Activated T-helper 1 cell treated with anti-CD3 and anti-CD28 coated beads, Interleukin-2, amount 50 U/mL, for 16 hours (primary cell): ENCODE measurements around the gene OSTC.

Source experiments
- DNase-seq, 2 donors: peaks; one replicate each; pipeline ENCODE4 v3.0.0-alpha.2; 2020; ENCODE audit warnings: low read depth in 1 of 2, low spot score in 1 of 2

Gene OSTC

DNA sequence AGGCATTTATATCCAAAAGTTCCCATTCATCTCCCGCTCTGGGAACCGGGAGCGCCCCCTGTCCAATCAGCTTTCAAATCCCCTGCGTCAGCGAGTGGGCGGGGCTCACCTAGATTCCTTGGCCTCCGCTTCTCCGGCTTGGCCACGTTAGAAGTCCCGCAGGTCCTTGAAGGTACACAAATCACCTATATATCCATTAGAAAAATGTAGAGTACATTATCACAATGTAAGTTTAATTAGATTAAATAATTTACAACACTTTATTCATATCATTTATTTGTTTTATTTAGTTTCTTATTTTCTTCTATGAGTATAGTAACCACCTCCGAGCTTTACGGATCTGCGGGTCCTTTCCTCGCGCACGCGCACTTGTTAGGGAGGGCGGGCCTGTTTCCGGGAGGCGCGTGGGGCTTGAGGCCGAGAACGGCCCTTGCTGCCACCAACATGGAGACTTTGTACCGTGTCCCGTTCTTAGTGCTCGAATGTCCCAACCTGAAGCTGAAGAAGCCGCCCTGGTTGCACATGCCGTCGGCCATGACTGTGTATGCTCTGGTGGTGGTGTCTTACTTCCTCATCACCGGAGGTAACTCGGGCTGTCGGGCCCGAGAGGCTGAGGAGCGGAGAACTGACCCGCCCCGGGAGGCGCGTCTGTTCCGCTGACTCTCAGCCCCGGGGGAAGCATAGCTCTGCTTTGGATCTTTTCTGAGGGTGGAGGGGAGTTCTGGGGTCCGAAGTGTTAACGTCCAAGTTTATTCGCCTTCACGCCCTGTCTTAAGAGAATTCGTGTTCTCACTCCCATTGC is at the start of gene OSTC:
TSS of gene OSTC (plus strand) at position 388 of the 802 bp plus-strand sequence. CDS start at position 445, 57 bp downstream.
- peak; percentile 84 to 88 for DNase-seq

DNA sequence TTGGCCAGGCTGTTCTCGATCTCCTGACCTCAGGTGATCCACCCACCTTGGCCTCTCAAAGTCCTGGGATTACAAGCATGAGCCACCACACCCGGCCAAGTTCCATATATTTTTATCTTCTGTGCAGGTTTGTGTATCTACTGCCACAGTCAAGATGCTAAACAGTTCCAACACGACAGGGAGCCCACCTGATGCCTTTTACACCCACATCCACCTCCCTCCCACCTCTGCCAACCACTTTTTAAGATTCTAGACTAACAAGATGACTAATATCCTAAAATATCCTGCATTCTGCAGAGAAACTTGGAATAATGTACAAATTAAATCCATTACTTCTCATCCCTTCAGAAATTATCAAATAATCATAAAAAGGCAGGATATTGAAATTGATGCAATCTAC is 49.3 kb upstream of the OSTC start:
- no peak for DNase-seq

GRCh38 chr4:108601532-108601931 is 48.9 kb upstream of the OSTC start:
- no peak for DNase-seq

- no peak for DNase-seq
These were observed 48.2 kb upstream of the OSTC start for GRCh38 chr4:108602163-108602562.

GRCh38 chr4:108607079-108607815 is 43.2 kb upstream of the OSTC start:
- no peak for DNase-seq

DNA sequence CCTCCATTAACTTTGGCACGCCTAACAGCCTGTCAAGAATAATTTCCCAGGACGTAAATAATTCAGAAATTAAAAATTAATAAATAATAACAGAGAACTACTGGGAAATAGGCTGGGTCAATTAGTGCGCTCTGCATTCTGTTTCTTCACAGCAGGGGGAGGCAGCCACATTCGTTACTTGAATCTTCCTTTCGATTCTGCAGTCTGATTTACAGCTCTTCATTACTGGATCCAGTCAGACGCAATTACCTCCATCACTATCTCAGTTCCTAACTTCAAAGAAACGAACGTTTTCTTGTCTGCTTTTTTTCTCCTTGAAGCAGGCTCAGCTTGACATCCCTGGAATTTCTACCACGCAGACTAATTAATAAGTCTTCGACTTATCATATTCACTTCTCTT is 39.0 kb upstream of the OSTC start:
- DNase-seq: no peak

GRCh38 chr4:108612365-108612764 is 38.0 kb upstream of the OSTC start:
- DNase-seq: no peak

DNA sequence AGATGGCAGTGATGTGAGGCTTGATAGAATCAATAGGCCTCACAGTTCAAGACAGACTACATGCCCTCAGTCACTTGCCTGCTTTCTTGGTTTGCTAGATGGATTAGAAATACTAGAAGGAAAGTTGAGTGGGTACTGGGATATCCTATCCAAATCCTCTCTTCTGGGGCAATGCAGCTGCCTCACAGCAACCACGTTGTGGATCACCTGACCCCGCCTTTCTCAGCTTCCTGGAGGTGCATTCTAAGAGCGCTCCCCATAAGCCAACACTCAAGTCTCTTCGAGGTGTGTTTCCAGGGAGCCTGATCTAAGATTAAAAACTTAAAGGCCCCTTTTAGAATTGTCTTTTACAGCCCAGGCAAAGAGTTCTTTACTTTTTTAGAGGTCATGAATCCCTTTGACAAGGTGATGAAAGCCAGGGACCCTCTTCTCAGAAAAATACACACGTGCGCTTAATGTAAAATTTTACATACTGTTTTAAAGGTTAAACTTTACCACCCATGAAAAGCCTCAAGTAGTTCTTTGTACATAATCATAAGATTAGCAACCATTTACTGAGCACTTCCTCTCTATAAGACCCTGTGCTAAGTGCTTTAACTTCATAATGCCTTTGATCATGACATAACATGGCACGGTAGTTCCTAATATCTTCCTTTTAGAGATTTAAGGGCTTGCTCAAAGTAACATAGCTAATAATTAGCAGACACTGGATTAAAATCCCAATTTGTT is 30.9 kb upstream of the OSTC start:
- no peak for DNase-seq

GRCh38 chr4:108620101-108620932 is 30.1 kb upstream of the OSTC start, which contains the start of gene RPL34:
TSS of gene RPL34 (plus strand) at chr4:108620576. CDS start at chr4:108621960, 1,384 bp downstream.
- peak; percentile 88 to 91 for DNase-seq

DNA sequence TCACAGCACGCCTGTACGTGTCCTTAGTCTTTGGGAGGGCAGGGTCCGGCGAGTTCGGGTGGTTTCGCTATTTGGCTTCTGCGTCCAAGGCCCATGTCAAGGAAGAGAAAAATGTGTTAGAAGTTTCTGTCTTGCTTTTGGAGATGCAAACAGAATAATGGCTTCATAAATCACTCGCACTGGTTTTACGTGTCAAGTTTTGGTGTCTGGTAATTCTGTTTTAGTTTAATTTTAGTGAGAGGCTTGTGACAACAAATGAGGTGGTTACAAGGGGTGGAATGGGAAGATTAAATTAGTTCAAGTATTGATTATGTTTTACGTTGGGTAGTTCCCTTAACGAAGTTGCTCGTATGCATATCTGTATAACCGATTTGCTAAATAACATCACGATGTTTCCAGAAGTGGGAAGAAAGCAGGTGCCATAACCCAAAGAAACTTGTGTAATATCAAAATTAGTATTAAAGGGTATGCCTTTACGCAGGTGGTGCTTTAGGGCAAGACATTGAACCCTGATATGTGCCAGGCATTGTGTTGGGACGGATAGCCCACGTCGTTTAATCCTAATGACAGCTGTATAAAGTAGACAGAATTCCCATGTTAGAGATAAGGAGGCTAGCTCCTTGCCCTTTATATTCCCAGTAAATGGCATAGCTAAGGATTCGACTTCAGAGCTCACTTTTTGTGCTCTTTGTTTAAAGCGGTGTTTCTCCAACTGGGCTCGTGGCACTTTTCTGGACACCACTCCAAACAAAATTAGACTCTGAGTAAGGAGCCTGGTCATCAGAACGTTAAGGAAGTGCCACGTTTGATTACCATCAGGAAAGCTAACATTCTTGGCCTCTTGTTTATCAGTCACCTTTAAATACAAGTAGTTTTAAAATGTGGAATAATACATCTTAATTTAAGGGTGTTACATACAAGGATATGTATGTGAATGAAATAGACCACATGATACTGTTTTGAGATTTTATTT is 29.2 kb upstream of the OSTC start:
- DNase-seq: peak in 1 of 2 donors; percentile 8

GRCh38 chr4:108622022-108622421 is 28.4 kb upstream of the OSTC start:
- DNase-seq: no peak

DNA sequence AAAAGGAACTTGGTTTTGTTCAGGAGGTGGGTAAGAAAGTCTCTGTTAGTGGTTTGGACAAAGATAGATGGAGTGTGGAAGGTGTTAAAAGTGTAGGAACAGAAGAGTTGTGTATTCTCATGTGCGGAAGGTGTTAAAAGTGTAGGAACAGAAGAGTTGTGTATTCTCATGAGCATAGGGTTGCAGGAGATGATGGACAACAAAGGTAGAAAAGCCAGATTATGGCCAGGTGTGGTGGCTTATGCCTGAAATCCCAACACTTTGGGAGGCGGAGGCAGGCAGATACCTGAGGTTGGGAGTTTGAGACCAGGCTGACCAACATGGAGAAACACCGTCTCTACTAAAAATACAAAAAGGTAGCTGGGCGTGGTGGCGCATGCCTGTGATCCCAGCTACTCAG is 27.6 kb upstream of the OSTC start:
- DNase-seq: no peak

GRCh38 chr4:108624263-108625056 is 25.9 kb upstream of the OSTC start:
- DNase-seq: no peak

DNA sequence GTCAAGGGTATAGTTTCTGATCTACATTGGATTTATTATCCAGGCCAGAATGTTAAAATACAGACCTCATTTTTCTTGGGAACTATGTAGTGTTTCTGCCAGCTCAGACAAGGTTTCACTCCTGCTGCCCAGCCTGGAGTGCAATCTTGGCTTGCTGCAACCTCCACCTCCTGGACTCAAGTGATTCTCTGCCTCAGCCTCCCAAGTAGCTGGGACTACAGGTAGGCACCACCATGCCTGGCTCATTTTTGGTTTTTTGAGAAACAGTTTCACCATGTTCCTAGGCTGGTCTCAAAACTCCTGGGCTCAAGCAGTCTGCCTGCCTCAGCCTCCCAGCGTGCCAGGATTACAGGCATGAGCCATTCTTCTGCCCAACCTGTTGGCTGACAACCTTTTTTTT is 24.3 kb upstream of the OSTC start:
- DNase-seq: no peak

- DNase-seq: no peak
These were observed 22.0 kb upstream of the OSTC start for GRCh38 chr4:108628411-108628810.

GRCh38 chr4:108635070-108635655 is 15.2 kb upstream of the OSTC start:
- DNase-seq: no peak

- no peak for DNase-seq
These were observed 14.2 kb upstream of the OSTC start for GRCh38 chr4:108636246-108636645.

DNA sequence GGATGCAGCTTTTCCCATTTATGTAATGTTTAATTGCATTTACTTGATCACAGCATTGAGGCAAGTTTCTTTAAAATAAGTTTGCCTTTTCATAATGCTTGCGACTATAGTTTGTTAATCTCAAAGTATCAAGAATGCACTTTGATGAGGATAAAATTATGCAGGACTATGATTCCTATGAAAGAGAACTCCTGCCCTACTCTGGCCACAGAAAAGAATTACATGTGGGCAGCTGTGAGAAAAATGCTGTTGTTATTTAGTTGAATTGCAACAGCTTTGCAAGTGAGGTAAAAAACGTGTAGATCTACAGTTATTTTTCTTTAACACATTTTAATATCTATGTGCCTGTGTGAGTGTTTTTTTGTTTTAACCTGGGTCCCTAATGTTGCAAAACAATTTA is 12.5 kb upstream of the OSTC start:
- DNase-seq: no peak
